Measurements from ENCODE around the gene FCAMR. TPM values are rescaled to one million over a fixed set of nuclear protein-coding genes. Genes with fewer than 3 reads are reported as not detected.

The FCAMR gene
- total RNA-seq, 2 donors from 2014 or later = not detected

- Mint-ChIP-seq H3K36me3 (no peaks in the 10 kb centered on the region), H3K9me3 (no peaks in the 10 kb centered on the region), H3K27ac (no peak overlapping the region)
- DNase-seq (ENCODE audit: low spot score in 2 of 2) (no peak), ATAC-seq (no peak)
Observed at GRCh38 chr1:207002724-207003146, 32.5 kb upstream of the FCAMR start.

DNA sequence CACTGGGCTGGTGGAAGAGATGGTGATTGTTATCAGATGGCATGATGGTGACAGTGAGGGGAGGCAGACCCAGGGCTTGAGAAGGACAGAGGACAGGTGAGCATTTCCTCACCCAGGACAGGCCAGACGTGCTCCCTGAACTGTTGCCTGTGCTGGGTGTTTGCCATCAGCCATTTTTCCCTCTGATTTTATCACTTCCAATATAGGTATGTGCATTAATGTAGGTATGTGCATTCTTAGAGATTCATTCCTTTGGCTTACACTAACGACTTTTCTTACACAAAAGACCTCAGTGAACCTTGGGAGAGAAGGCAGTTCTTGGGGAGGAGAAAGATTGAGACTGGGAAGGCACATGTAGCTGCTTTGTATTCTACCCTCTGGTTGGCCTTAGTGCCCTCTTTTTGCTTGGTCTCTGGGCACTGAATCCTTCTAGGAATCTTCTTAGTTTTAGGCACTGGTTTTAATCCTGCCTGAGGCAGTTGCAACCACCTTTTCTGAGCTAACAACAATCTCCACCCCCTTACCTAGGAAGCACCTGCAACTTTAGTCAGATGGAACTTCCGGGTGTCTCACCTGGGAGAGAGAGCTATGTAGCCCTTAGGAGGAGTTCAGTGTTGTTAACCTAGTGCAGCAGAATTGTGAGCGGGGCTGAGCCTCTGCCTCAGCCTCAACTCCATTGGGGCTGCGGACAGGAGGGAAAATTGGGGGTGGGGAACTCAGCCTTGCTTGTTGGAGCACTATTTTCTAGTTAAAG lies 31.4 kb upstream of the FCAMR start:
- H3K36me3 Mint-ChIP-seq = no peaks in the 10 kb centered on the region
- H3K27ac Mint-ChIP-seq = no peak overlapping the region
- ATAC-seq (no peak), DNase-seq (ENCODE audit: low spot score in 2 of 2) (no peak)
- H3K9me3 Mint-ChIP-seq = no peaks in the 10 kb centered on the region

DNA sequence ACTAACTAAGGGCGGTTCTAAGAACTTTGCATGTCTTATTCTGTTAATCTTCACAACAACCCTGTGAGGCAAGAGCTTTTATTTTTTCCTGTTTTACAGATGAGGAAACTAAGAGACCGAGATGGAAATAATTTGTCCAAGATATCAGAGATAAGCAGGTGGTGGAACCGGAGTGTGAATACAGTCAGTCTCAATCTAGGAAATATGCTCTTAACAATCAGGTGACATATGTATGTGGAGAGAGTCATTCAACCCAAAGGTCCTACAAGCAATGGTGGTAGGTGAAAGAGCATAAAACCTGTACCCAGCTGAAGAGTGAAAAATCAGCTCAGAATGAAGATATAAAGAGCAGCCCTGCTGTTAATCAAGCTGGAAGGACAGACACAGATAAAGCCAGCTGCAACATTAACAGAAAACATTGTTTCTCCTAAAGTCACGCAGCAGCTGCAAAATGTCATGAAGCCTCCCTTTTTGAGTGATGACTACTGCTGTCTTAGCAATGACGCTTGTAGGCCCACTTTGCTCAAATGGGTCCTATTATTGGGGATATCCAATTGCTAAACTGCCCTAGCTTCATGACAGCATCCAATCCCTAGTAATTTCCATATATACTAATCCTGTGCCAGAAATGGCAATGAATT lies 30.5 kb upstream of the FCAMR start:
- no peak for ATAC-seq

GRCh38 chr1:206998816-206999215 lies 28.6 kb upstream of the FCAMR start:
- no peak for ATAC-seq
- H3K9me3 Mint-ChIP-seq = no peaks in the 10 kb centered on the region
- no peak for DNase-seq (ENCODE audit: low spot score in 2 of 2)
- H3K36me3 Mint-ChIP-seq = no peaks in the 10 kb centered on the region
- H3K27ac Mint-ChIP-seq = no peak overlapping the region

More for the DNA sequence above, 30.5 kb upstream of the FCAMR start:
- no peak overlapping the region for H3K27ac Mint-ChIP-seq
- no peaks in the 10 kb centered on the region for H3K36me3 Mint-ChIP-seq
- no peak for DNase-seq (ENCODE audit: low spot score in 2 of 2)
- no peaks in the 10 kb centered on the region for H3K9me3 Mint-ChIP-seq

GRCh38 chr1:206992790-206993189 lies 22.5 kb upstream of the FCAMR start:
- ATAC-seq (no peak), DNase-seq (ENCODE audit: low spot score in 2 of 2) (no peak)
- Mint-ChIP-seq H3K27ac (no peak overlapping the region), H3K9me3 (no peaks in the 10 kb centered on the region), H3K36me3 (no peaks in the 10 kb centered on the region)

DNA sequence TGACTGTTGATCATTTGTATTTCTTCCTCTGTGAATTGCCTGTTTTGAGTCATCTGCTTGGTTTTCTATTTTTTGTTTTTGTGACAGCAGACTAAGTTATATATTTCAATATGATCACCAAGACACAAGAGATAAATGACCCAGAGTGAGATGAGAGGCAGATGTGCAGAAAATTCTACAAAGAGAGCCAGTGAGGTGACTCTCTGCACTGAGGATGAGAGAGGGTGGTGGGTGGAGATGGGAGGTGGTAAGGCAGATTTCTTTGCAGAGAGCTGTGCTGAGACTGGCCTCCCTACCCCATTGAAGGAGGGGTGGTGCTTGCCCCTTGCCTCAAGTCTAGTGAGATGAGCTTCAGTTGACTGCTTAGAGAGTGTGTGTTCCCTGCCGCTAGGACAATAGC lies 17.6 kb upstream of the FCAMR start:
- H3K9me3 Mint-ChIP-seq = no peaks in the 10 kb centered on the region
- H3K27ac Mint-ChIP-seq = no peak overlapping the region
- no peaks in the 10 kb centered on the region for H3K36me3 Mint-ChIP-seq
- peak in 1 of 2 donors; percentile 71 for ATAC-seq
- no peak for DNase-seq (ENCODE audit: low spot score in 2 of 2)

GRCh38 chr1:206986885-206987284 lies 16.6 kb upstream of the FCAMR start:
- DNase-seq (ENCODE audit: low spot score in 2 of 2) = no peak
- H3K36me3 Mint-ChIP-seq = no peaks in the 10 kb centered on the region
- no peak for ATAC-seq
- no peaks in the 10 kb centered on the region for H3K9me3 Mint-ChIP-seq
- no peak overlapping the region for H3K27ac Mint-ChIP-seq

DNA sequence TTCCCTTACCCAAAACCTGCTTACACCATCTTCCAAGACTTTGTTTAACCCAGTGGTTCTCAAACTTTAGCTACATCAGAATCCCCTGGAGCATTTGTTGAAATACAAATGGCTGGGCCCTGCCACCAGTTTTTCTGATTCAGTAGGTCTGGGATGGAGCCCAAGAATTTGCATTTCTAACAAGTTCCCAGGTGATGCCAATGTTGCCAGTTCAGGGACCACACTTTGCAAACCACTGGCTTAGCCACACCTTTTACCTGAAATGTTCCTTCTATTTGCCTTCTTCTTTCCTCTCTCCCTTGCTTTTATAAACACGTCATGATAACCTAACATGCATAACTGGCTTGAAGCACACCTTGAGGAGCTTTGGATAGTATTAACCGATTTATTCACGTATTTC lies 16.1 kb upstream of the FCAMR start:
- Mint-ChIP-seq H3K36me3 (no peaks in the 10 kb centered on the region), H3K9me3 (no peaks in the 10 kb centered on the region), H3K27ac (no peak overlapping the region)
- ATAC-seq = no peak
- no peak for DNase-seq (ENCODE audit: low spot score in 2 of 2)

- ATAC-seq = no peak
- Mint-ChIP-seq H3K27ac (no peak overlapping the region), H3K36me3 (no peaks in the 10 kb centered on the region), H3K9me3 (no peaks in the 10 kb centered on the region)
- DNase-seq (ENCODE audit: low spot score in 2 of 2) = no peak
Observed at GRCh38 chr1:206985162-206985749, 15.0 kb upstream of the FCAMR start.

GRCh38 chr1:206982216-206982615 lies 12.0 kb upstream of the FCAMR start:
- Mint-ChIP-seq H3K9me3 (no peaks in the 10 kb centered on the region), H3K36me3 (no peaks in the 10 kb centered on the region), H3K27ac (no peak overlapping the region)
- peak; percentile 70 to 80 for ATAC-seq
- DNase-seq (ENCODE audit: low spot score in 2 of 2) = peak in 1 of 2 donors; percentile 56

DNA sequence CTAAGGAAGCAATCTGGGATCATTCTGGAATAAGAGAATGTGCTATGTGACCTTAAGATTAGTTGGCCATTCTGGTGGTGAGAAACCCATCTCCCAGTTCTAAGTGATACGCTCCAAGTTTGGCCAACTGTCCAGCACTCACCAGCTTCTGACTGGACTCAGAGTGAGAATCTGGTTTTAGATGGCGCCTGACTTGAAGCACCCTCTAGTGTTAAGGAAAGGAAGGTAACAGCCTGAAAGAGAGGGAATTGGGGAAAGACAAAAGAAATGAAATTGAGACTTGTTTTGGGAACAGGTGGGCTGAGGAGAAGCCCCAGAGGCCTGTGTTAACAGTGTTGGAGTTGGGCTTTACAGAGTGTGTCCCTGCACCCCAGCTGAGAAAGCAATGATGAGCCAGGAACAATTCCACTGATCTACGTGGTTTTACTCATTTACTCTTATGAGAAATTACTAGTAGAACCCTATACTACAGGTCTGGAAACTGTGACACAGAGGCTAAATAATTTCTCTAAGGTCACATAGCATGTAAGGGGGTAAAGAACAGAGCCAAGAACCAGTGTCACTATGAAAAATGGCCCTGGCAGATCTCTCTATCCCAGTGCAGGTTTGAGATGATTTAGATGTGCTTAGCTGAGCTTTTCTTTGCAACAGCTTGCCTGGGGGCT lies 9.3 kb upstream of the FCAMR start:
- Mint-ChIP-seq H3K9me3 (no peaks in the 10 kb centered on the region), H3K36me3 (no peaks in the 10 kb centered on the region), H3K27ac (peak overlapping the region in 1 of 2 donors; percentile 31)
- no peak for DNase-seq (ENCODE audit: low spot score in 2 of 2)
- peak; percentile 47 to 73 for ATAC-seq

DNA sequence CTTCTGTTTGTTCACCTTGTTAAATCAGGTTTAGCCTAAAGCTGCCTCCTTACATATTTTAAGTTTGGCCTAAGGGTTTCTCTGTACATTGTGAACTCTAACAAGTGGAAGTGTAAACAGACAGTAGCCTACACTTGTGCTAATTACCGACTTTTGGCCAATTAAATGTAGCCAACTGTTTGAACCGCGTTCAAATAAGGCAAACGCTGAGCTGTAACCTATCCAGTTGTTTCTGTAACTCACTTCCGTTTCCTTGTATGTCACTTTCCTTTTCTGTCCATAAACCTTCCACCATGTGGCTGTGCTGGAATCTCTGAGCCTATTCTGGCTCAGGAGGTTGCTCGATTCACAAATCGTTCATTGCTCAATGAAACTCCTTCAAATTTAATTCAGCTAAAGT lies 8.0 kb upstream of the FCAMR start:
- DNase-seq (ENCODE audit: low spot score in 2 of 2) (no peak), ATAC-seq (no peak)
- no peak overlapping the region for H3K27ac Mint-ChIP-seq
- H3K9me3 Mint-ChIP-seq = no peaks in the 10 kb centered on the region
- no peaks in the 10 kb centered on the region for H3K36me3 Mint-ChIP-seq

GRCh38 chr1:206975306-206975705 lies 5.0 kb upstream of the FCAMR start:
- Mint-ChIP-seq H3K27ac (no peak overlapping the region), H3K36me3 (no peaks in the 10 kb centered on the region), H3K9me3 (no peaks in the 10 kb centered on the region)
- DNase-seq (ENCODE audit: low spot score in 2 of 2) = no peak
- ATAC-seq = no peak

DNA sequence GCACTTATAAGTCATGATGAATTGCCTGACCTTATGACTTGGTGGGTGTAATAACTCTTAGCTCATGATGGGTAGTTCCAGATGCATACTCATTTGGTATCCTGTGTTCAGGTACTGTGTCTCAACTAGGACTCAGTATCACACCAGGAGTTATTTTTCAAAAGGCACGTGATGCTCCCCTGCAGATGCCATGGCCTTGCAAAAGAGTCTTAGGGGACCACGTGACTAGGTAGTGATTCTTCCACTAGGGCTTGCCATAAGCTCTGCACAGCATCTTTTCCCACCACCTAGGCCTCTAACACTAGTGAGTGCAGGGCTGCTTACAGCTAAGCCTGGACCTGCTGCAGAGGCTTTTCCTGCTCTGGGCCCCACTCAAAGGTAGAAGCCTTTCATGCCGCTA lies 3.9 kb upstream of the FCAMR start:
- H3K36me3 Mint-ChIP-seq = no peaks in the 10 kb centered on the region
- no peak for ATAC-seq
- no peak for DNase-seq (ENCODE audit: low spot score in 2 of 2)
- H3K27ac Mint-ChIP-seq = no peak overlapping the region
- H3K9me3 Mint-ChIP-seq = no peaks in the 10 kb centered on the region

GRCh38 chr1:206972728-206973127 lies 2.5 kb upstream of the FCAMR start:
- Mint-ChIP-seq H3K36me3 (no peaks in the 10 kb centered on the region), H3K27ac (no peak overlapping the region), H3K9me3 (no peaks in the 10 kb centered on the region)
- no peak for DNase-seq (ENCODE audit: low spot score in 2 of 2)
- no peak for ATAC-seq

- Mint-ChIP-seq H3K36me3 (no peaks in the 10 kb centered on the region), H3K9me3 (no peaks in the 10 kb centered on the region), H3K27ac (no peak overlapping the region)
- ATAC-seq = no peak
- no peak for DNase-seq (ENCODE audit: low spot score in 2 of 2)
Observed at GRCh38 chr1:206971029-206971655, 882 bp upstream of the FCAMR start.

GRCh38 chr1:206969090-206969489 lies 1.2 kb downstream of the FCAMR start:
- H3K27ac Mint-ChIP-seq = no peak overlapping the region

More at GRCh38 chr1:206969090-206969489, 1.2 kb downstream of the FCAMR start:
- H3K9me3 Mint-ChIP-seq = no peaks in the 10 kb centered on the region
- no peak for DNase-seq (ENCODE audit: low spot score in 2 of 2)
- H3K36me3 Mint-ChIP-seq = no peaks in the 10 kb centered on the region
- no peak for ATAC-seq
